HG03025 (cell line): ENCODE data around the gene TNIK.
"Not testable (repeated sequence)": the region's sequence is repeated elsewhere in the genome, so short reads cannot be mapped to it uniquely, and the experiment has no call there.

Experiments used
- ATAC-seq: cut with Tn5 transposase; IDR thresholded peaks from one replicate; pipeline ENCODE4 v1.9.1; 2021; ENCODE audit warnings: mild to moderate bottlenecking, moderate library complexity; ENCODE audit not compliant: unreplicated experiment, low FRiP score

Gene TNIK

GRCh38 chr3:171123915-171124314 lies 336.3 kb downstream of the TNIK start:
- ATAC-seq: no peak

GRCh38 chr3:171122861-171123260 lies 337.3 kb downstream of the TNIK start:
- ATAC-seq: no peak

GRCh38 chr3:171122240-171122639 lies 338.0 kb downstream of the TNIK start:
- no peak for ATAC-seq

GRCh38 chr3:171121801-171122200 lies 338.4 kb downstream of the TNIK start:
- no peak for ATAC-seq

- ATAC-seq: not testable (repeated sequence)
Observed at GRCh38 chr3:171119402-171119801, 340.8 kb downstream of the TNIK start.

GRCh38 chr3:171118993-171119392 lies 341.2 kb downstream of the TNIK start:
- not testable (repeated sequence) for ATAC-seq

GRCh38 chr3:171116824-171117395 lies 343.3 kb downstream of the TNIK start:
- ATAC-seq: no peak

- ATAC-seq: no peak
Observed at GRCh38 chr3:171116365-171116764, 343.8 kb downstream of the TNIK start.

GRCh38 chr3:171115667-171116066 lies 344.5 kb downstream of the TNIK start:
- ATAC-seq: no peak

- ATAC-seq: no peak
Observed at GRCh38 chr3:171113716-171114115, 346.5 kb downstream of the TNIK start.

GRCh38 chr3:171110715-171111114 lies 349.5 kb downstream of the TNIK start:
- ATAC-seq: no peak

- ATAC-seq: no peak
Observed at GRCh38 chr3:171108066-171108465, 352.1 kb downstream of the TNIK start.

GRCh38 chr3:171103185-171103584 lies 357.0 kb downstream of the TNIK start:
- no peak for ATAC-seq

- no peak for ATAC-seq
Observed at GRCh38 chr3:171101982-171102641, 358.1 kb downstream of the TNIK start.

GRCh38 chr3:171099911-171100310 lies 360.3 kb downstream of the TNIK start:
- ATAC-seq: no peak

GRCh38 chr3:171095063-171095462 lies 365.1 kb downstream of the TNIK start:
- ATAC-seq: peak; percentile 66

GRCh38 chr3:171094411-171094810 lies 365.8 kb downstream of the TNIK start:
- no peak for ATAC-seq

- no peak for ATAC-seq
Observed at GRCh38 chr3:171093462-171093861, 366.7 kb downstream of the TNIK start.

GRCh38 chr3:171092467-171092911 lies 367.7 kb downstream of the TNIK start:
- ATAC-seq: no peak

- ATAC-seq: no peak
Observed at GRCh38 chr3:171090321-171090720, 369.9 kb downstream of the TNIK start.

- ATAC-seq: no peak
Observed at GRCh38 chr3:171088964-171089754, 371.0 kb downstream of the TNIK start.

GRCh38 chr3:171088496-171088895 lies 371.7 kb downstream of the TNIK start:
- no peak for ATAC-seq
